Neutrophil (primary cell): ENCODE data around the gene KRTAP5-9.
"Not testable (repeated sequence)": the region's sequence is repeated elsewhere in the genome, so short reads cannot be mapped to it uniquely, and the experiment has no call there.

Source experiments
- H3K27ac ChIP-seq: fragments of 200-600 bp; sonication (generic); 2 replicates; pipeline ENCODE4 v1.5.1; 2016; ENCODE audit warnings: mild to moderate bottlenecking, moderate library complexity
- H3K27me3 ChIP-seq: fragments of 200-600 bp; sonication (generic); 2 replicates; pipeline ENCODE4 v1.6.0; 2016; ENCODE audit warnings: mild to moderate bottlenecking
- H3K36me3 ChIP-seq: fragments of 200-600 bp; sonication (generic); 2 replicates; pipeline ENCODE4 v1.5.1; 2017
- H3K4me1 ChIP-seq, 2 experiments: fragments of 200-600 bp in 1 of 2; sonication (generic) in 1 of 2; 1 replicate in 1 of 2; 2 replicates in 1 of 2; pipeline versions ENCODE4 v1.5.1 to v1.6.1; 2013 to 2016; ENCODE audit warnings: low read depth in 1 of 2, low read length in 1 of 2, mild to moderate bottlenecking in 1 of 2, moderate library complexity in 1 of 2; ENCODE audit not compliant: control insufficient read depth in 1 of 2, insufficient read depth in 1 of 2
- H3K4me3 ChIP-seq, 2 experiments: fragments of 200-600 bp in 1 of 2; sonication (generic) in 1 of 2; 1 replicate in 1 of 2; 2 replicates in 1 of 2; pipeline ENCODE4 v1.5.1; 2013 to 2016; ENCODE audit warnings: low read depth in 1 of 2, low read length in 1 of 2, mild to moderate bottlenecking in 1 of 2, moderate library complexity in 1 of 2
- H3K9me3 ChIP-seq: fragments of 200-600 bp; sonication (generic); 2 replicates; pipeline ENCODE4 v1.5.1; 2016
- TF ChIP-seq, protein P1 (sequence below): fragments of 200-600 bp; sonication (generic); IDR thresholded peaks from 2 replicates; pipeline ENCODE4 v1.5.1; 2016; ENCODE audit warnings: antibody characterized with exemption

Gene KRTAP5-9

DNA sequence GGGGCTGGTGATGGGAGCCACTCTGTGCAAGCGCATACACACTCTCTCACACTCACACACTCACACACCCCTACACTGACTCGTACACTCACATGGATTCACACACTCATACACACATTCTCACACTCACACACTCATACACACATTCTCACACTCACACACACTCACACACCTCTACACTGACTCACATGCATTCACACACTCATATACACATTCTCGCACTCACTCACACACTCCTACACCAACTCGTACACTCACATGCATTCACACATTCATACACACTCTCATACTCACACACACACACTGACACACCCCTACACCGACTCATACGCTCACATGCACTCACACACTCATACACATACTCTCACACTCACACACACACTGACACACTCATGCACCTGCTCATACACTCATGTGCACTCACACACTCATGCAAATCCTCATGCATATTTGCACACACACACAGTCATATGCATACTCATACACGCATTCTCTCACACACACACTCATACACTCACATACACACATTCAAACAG lies 29.3 kb downstream of the KRTAP5-9 start:
- H3K9me3 ChIP-seq, result no peaks in the 10 kb centered on the region
- no peaks in the 10 kb centered on the region for H3K4me1 ChIP-seq

DNA sequence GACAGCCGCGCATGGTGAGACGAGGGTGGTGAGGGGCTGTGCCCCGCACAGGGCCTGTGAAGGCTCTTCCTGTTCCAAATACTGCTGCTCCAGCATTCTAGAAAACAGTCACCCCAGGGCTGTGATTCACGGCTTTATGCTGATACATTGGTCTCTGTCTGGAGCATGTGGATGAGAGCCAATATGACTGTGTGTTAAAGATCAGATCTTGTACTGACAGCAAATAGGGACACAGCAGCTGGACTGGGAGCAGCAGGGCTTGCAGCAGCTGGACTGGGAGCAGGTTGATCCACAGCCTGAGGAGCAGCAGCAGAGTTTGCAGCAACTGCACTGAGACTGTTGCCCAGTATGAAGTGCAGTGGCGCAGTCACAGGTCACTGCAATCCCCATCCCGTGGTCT lies 31.3 kb downstream of the KRTAP5-9 start:
- H3K4me1 ChIP-seq, H3K4me3 ChIP-seq: not testable (repeated sequence)

More for the DNA sequence above, 29.3 kb downstream of the KRTAP5-9 start:
- no peaks in the 10 kb centered on the region for H3K36me3 ChIP-seq
- TF ChIP-seq, protein P1, sequence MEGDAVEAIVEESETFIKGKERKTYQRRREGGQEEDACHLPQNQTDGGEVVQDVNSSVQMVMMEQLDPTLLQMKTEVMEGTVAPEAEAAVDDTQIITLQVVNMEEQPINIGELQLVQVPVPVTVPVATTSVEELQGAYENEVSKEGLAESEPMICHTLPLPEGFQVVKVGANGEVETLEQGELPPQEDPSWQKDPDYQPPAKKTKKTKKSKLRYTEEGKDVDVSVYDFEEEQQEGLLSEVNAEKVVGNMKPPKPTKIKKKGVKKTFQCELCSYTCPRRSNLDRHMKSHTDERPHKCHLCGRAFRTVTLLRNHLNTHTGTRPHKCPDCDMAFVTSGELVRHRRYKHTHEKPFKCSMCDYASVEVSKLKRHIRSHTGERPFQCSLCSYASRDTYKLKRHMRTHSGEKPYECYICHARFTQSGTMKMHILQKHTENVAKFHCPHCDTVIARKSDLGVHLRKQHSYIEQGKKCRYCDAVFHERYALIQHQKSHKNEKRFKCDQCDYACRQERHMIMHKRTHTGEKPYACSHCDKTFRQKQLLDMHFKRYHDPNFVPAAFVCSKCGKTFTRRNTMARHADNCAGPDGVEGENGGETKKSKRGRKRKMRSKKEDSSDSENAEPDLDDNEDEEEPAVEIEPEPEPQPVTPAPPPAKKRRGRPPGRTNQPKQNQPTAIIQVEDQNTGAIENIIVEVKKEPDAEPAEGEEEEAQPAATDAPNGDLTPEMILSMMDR, result no peak
- H3K27me3 ChIP-seq, result peaks cover 36% of the 10 kb centered on the region
- H3K27ac ChIP-seq, result no peak overlapping the region
- no peak overlapping the region for H3K4me3 ChIP-seq

DNA sequence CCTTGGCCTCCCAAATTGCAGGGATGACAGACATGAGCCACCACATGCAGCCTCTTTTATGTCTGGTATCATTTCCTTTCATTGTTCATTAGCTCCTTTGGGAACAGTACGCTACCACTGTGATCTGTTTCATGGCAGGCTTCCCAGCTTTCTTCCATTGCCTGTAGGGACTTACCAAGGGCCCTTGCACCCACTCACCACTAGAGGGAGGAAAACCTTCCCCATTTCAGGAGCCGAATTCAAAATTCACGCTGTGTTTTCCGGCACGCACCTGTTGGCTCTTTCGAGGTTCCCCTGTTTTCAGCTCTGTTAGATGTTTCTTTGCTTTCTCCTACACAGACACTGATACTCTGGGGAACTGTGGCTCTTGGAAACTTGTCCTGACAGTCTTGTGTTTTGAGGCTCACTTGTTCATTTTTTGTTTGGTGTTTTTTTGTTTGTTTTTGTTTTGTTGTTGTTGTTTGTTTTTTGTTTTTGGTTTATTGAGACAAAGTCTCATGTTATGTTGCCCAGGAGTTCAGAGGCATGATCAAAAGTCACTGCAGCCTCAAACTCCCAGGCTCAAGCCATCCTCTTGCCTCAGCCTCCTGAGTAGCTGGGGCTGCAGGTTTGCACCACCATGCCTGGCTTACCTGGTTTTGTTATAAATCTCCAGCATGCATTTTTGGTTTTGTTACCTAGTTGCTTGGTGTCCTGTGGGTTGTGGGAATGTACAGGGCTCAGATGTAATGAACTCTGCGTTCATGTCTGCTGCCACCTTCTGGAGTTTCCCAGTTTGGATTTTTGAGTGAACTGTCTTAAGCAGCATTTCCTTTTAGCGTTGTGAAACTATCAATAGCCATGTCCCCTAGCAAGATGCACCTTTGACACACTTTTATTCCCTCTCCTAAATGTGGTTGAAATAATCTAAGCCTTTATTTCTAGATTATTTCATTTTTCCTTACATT lies 32.1 kb downstream of the KRTAP5-9 start:
- Histone ChIP-seq H3K4me1 (no peaks in the 10 kb centered on the region), H3K27me3 (peaks cover 26% of the 10 kb centered on the region), H3K9me3 (no peaks in the 10 kb centered on the region), H3K4me3 (no peak overlapping the region), H3K36me3 (no peaks in the 10 kb centered on the region), H3K27ac (no peak overlapping the region)
- TF ChIP-seq, protein P1, result no peak

More for the DNA sequence above, 31.3 kb downstream of the KRTAP5-9 start:
- peaks cover 34% of the 10 kb centered on the region for H3K27me3 ChIP-seq
- not testable (repeated sequence) for H3K36me3 ChIP-seq, H3K27ac ChIP-seq, H3K9me3 ChIP-seq

DNA sequence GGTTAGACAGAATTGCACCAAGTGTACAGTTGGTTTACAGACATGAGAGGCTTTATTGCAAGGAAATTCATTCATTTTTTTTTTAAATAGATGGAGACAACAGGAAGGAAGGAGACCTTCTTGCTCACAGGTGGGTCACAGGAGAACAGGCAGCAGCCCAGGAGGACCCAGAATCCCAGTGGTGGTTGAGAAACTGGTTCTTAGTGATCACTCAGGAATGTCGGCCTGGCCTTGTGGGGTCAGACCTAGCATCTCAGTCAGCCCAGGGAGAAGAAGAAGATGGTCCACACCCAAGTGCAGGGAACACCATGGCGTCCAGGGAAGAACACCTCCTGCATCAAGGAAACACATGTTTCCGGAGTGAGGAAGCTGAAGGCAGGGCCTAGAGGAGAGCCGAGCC lies 33.6 kb downstream of the KRTAP5-9 start:
- peaks cover 17% of the 10 kb centered on the region for H3K27me3 ChIP-seq
- no peaks in the 10 kb centered on the region for H3K36me3 ChIP-seq
- H3K9me3 ChIP-seq, result no peaks in the 10 kb centered on the region
- TF ChIP-seq, protein P1, result no peak
- H3K4me3 ChIP-seq, result no peak overlapping the region
- no peaks in the 10 kb centered on the region for H3K4me1 ChIP-seq
- no peak overlapping the region for H3K27ac ChIP-seq

DNA sequence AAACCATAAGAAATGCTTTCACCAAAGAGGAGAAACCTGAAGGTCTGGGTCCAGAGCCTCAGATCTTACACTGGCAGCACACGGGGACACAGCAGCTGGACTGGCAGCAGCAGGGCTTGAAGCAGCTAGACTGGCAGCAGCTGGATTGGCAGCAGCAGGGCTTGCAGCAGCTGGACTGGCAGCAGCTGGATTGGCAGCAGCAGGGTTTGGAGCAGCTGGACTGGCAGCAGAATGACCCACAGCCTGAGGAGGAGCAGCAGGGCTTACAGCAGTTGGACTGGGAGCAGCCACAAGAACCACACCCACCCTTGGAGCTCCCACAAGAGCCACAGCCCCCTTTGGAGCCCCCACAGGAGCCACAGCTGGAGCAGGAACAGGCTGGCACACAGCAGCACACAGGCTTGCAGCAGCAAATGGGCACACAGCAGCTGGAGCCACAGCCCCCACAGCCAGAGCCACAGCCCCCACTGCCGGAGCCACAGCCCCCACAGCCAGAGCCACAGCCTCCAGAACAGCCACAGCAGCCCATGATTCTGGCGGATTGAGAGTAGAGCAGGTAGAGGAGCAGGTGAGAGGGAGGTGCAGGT lies 34.2 kb downstream of the KRTAP5-9 start, which contains the start of gene KRTAP5-11:
Gene KRTAP5-11, minus strand, starts transcription at position 567 of the 587 bp plus-strand sequence. Its CDS starts 38 bp downstream, at position 529.
- no peaks in the 10 kb centered on the region for H3K9me3 ChIP-seq
- no peak within 1 kb of the TSS for H3K4me3 ChIP-seq
- peaks cover 17% of the 10 kb centered on the region for H3K27me3 ChIP-seq
- H3K27ac ChIP-seq, result no peak within 1 kb of the TSS
- no peaks in the 10 kb centered on the region for H3K4me1 ChIP-seq
- TF ChIP-seq, protein P1, result no peak
- H3K36me3 ChIP-seq, result no peaks in the 10 kb centered on the region

DNA sequence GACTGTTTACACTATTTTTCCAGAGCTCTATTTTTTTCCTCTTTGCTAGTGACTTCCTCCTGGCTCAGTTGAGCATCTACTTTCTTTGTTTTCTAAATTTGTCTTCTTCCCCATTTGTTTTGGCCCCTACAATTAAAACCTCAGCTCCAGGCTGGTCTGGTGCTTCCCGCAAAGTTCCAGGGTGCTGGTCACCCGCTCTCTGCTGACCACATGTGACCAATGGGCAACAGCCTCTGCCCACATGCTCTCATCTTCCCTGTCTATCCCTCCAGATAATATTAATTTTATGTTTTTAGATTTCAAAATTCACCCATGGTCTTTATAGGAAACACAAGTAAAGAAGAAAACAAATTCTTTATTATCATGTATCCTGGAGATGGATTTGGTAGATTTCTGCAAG lies 34.7 kb downstream of the KRTAP5-9 start:
- H3K9me3 ChIP-seq, H3K27ac ChIP-seq, H3K4me3 ChIP-seq, H3K36me3 ChIP-seq, H3K4me1 ChIP-seq: not testable (repeated sequence)
- H3K27me3 ChIP-seq, result peaks cover 17% of the 10 kb centered on the region

DNA sequence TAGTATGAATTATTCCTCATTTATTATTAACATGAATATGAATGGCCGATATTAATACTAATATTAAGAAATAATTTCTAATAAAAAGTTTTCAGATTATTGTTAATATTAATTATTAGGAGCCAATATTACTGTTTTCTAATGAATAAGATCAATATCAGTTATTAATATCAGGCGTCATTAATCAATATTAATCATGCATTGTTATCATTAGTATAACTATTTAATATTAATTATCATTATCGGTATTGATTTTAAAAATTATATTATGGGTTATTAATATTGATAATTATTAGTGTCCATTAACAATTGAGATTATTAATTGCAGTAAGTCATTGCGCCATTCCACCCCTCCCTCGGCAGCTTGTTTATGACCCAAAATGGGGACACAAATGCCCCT lies 37.5 kb downstream of the KRTAP5-9 start:
- H3K4me3 ChIP-seq, H3K27ac ChIP-seq, H3K4me1 ChIP-seq, H3K36me3 ChIP-seq, H3K9me3 ChIP-seq: not testable (repeated sequence)
- peaks cover 11% of the 10 kb centered on the region for H3K27me3 ChIP-seq

DNA sequence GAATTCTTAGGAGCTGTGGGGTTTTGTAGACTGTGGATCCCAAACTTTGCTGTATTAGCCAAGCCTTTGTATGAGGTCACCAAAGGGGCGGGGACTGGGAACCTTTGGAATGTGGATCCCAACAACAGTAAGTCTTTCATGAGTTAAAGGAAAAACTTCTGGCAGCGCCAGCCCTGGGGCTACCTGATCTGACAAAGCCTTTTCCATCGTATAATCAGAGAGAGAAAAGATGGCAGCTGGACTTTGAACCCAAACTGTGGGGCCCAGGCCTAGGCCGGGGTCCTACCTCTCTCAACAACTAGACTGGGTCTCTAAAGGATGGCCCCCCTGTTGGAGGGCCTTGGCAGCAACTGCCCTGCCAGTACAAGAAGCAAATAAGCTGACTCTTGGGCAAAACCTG lies 40.1 kb downstream of the KRTAP5-9 start:
- H3K27ac ChIP-seq, H3K36me3 ChIP-seq, H3K9me3 ChIP-seq, H3K4me1 ChIP-seq, H3K4me3 ChIP-seq, H3K27me3 ChIP-seq: not testable (repeated sequence)

DNA sequence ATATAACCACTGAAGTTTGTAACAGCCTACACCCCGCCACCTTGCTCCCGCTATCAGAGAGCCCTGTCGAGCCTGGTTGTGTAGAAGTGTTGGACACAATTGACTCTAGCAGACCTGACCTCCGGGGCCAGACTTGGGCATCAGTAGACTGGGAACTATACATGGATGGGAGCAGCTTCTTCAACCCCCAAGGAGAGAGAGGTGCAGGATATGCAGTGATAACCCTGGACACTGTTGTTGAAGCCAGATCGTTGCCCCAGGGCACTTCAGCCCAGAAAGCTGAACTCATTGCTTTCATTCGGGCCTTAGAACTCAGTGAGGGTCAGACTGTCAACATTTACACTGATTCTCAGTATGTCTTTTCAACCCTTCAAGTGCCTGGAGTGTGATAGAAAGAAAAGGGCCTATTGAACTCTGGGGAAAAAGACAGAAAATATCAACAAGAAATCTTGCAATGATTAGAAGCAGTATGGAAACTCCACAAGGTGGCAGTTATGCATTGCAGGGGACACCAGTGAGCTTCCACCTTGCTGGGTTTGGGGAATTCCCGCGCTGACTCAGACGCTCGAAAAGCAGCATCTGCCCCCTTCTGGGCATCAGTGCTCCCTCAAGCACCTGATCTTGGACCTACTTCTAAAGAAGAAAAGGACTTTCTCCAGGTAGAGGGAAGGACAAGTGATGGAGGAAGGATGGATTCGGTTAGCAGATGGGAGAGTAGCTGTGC lies 40.8 kb downstream of the KRTAP5-9 start:
- H3K4me1 ChIP-seq, H3K27ac ChIP-seq, H3K9me3 ChIP-seq, H3K27me3 ChIP-seq, H3K4me3 ChIP-seq, H3K36me3 ChIP-seq: not testable (repeated sequence)
